Mesendoderm (in vitro differentiated cells): ENCODE results near the gene PPARG.

Experiments
- DNase-seq: peaks from one replicate; pipeline ENCODE4 v3.0.0; 2013
- H2AK5ac ChIP-seq: 2 replicates; pipeline ENCODE4 v1.6.1; 2013; ENCODE audit warnings: low read length, inconsistent platforms
- H2BK120ac ChIP-seq: 2 replicates; pipeline ENCODE4 v1.6.1; 2013; ENCODE audit warnings: low read depth, mild to moderate bottlenecking, low read length, moderate library complexity, mixed read lengths
- H2BK15ac ChIP-seq: replicated peaks from 2 replicates; pipeline ENCODE4 v1.6.1; 2013; ENCODE audit warnings: low read depth, mild to moderate bottlenecking, moderate library complexity
- H2BK5ac ChIP-seq: 2 replicates; pipeline ENCODE4 v1.6.1; 2013; ENCODE audit warnings: low read length, inconsistent platforms
- H3K18ac ChIP-seq: 2 replicates; pipeline ENCODE4 v1.6.1; 2013; ENCODE audit warnings: mild to moderate bottlenecking, low read length, mixed read lengths
- H3K23ac ChIP-seq: one replicate; pipeline ENCODE4 v1.6.1; 2013; ENCODE audit warnings: low read length
- H3K27ac ChIP-seq: 2 replicates; pipeline ENCODE4 v1.5.1; 2013; ENCODE audit warnings: low read depth, mild to moderate bottlenecking, inconsistent platforms, low read length, moderate library complexity
- H3K27me3 ChIP-seq: 2 replicates; pipeline ENCODE4 v1.6.1; 2013; ENCODE audit warnings: low read length, control low read depth, mild to moderate bottlenecking, inconsistent platforms; ENCODE audit not compliant: insufficient read depth, poor library complexity
- H3K36me3 ChIP-seq: 2 replicates; pipeline ENCODE4 v1.6.1; 2013; ENCODE audit warnings: low read length, inconsistent platforms; ENCODE audit not compliant: control insufficient read depth, insufficient read depth
- H3K4ac ChIP-seq: one replicate; pipeline ENCODE4 v1.6.1; 2013; ENCODE audit warnings: low read depth, mild to moderate bottlenecking, low read length, moderate library complexity
- H3K4me1 ChIP-seq: 2 replicates; pipeline ENCODE4 v1.6.1; 2013; ENCODE audit warnings: low read depth, low read length, inconsistent platforms; ENCODE audit not compliant: control insufficient read depth
- H3K4me2 ChIP-seq: 2 replicates; pipeline ENCODE4 v1.6.1; 2013; ENCODE audit warnings: low read length
- H3K4me3 ChIP-seq: 2 replicates; pipeline ENCODE4 v1.5.1; 2013; ENCODE audit warnings: mild to moderate bottlenecking, low read length
- H3K56ac ChIP-seq: one replicate; pipeline ENCODE4 v1.6.1; 2013; ENCODE audit warnings: low read length
- H3K79me1 ChIP-seq: 2 replicates; pipeline ENCODE4 v1.6.1; 2013; ENCODE audit warnings: low read length, inconsistent platforms
- H3K79me2 ChIP-seq: 2 replicates; pipeline ENCODE4 v1.6.1; 2013; ENCODE audit warnings: mild to moderate bottlenecking, low read length; ENCODE audit not compliant: control insufficient read depth, insufficient read depth
- H3K9ac ChIP-seq: 2 replicates; pipeline ENCODE4 v1.6.1; 2013; ENCODE audit warnings: low read length, inconsistent platforms
- H4K5ac ChIP-seq: one replicate; pipeline ENCODE4 v1.6.1; 2013; ENCODE audit warnings: low read length
- H4K8ac ChIP-seq: one replicate; pipeline ENCODE4 v1.6.1; 2013; ENCODE audit warnings: low read depth, mild to moderate bottlenecking, control low read depth, low read length, moderate library complexity
- WGBS: extraction: QIAGEN DNeasy Blood & Tissue Kit; methylation state at CpG from one replicate; pipeline ENCODE4 v1.1.7; 2013; ENCODE audit warnings: low lambda C conversion rate, missing lambda C conversion rate; ENCODE audit not compliant: insufficient coverage; ENCODE audit errors: extremely low coverage; 5-methylcytosine and 5-hydroxymethylcytosine counted together

The PPARG gene

DNA sequence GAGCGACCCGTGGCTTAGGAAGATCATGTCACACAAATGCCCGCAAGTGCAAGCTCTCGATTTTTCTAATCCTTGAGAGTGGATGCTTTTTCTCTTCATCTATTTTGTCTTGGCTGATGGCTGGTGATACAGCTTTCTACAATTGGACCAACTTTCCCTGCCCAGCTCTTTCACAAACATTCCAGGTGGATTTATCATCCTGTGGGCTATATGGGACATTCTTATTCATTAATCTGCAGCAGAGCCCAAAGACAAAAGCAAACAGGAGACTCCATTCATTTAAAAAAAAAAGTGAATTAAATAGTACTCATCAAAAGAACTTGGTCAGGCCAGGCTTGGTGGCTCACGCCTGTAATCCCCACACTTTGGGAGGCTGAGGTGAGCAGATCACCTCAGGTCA is 181.2 kb downstream of the PPARG start:
- H3K18ac ChIP-seq, result no peak overlapping the region
- no peak overlapping the region for H2BK5ac ChIP-seq
- H3K4ac ChIP-seq, result no peak overlapping the region
- H3K9ac ChIP-seq, result no peak overlapping the region
- H4K5ac ChIP-seq, result no peak overlapping the region
- WGBS, result no CpG with 5 or more reads among the region's 5 CpGs
- H4K8ac ChIP-seq, result no peak overlapping the region
- no peak overlapping the region for H3K4me3 ChIP-seq
- no peak for DNase-seq
- no peak overlapping the region for H3K23ac ChIP-seq
- H3K36me3 ChIP-seq, result no peaks in the 10 kb centered on the region
- no peak overlapping the region for H2AK5ac ChIP-seq
- H3K79me1 ChIP-seq, result no peaks in the 10 kb centered on the region
- H3K4me1 ChIP-seq, result no peaks in the 10 kb centered on the region
- no peak overlapping the region for H2BK120ac ChIP-seq
- no peaks in the 10 kb centered on the region for H3K79me2 ChIP-seq
- no peaks in the 10 kb centered on the region for H3K27me3 ChIP-seq
- no peak overlapping the region for H2BK15ac ChIP-seq
- H3K4me2 ChIP-seq, result no peak overlapping the region
- H3K56ac ChIP-seq, result no peak overlapping the region
- no peak overlapping the region for H3K27ac ChIP-seq

DNA sequence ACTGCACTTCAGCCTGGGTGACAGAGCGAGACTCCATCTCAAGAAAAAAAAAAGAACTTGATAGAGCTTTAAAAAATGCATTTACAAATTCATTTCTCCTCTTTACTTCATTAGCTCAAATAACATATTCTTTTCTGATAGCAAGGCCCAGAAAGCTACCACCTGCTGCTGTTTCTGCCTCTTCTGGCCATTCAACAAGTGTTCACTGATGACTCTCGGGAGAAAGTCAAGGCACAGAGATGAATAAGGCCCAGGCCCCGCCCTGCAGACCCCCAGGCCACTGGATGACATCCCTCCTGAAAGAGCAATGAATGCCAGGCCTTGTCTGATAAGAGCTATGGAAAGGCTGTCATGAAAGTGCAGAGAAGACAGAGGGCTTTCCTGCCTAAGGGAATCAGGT is 181.8 kb downstream of the PPARG start:
- Histone ChIP-seq H3K79me2 (no peaks in the 10 kb centered on the region), H2BK120ac (no peak overlapping the region), H3K56ac (no peak overlapping the region), H2BK15ac (no peak overlapping the region), H4K5ac (no peak overlapping the region), H3K4me3 (no peak overlapping the region), H3K27ac (no peak overlapping the region), H3K4me2 (no peak overlapping the region), H3K23ac (no peak overlapping the region), H2AK5ac (no peak overlapping the region), H3K79me1 (no peaks in the 10 kb centered on the region), H3K27me3 (no peaks in the 10 kb centered on the region), H3K18ac (no peak overlapping the region), H3K9ac (no peak overlapping the region), H2BK5ac (no peak overlapping the region), H3K36me3 (no peaks in the 10 kb centered on the region), H3K4ac (no peak overlapping the region), H4K8ac (no peak overlapping the region), H3K4me1 (no peaks in the 10 kb centered on the region)
- no peak for DNase-seq
- WGBS, result no CpG with 5 or more reads among the region's 3 CpGs

DNA sequence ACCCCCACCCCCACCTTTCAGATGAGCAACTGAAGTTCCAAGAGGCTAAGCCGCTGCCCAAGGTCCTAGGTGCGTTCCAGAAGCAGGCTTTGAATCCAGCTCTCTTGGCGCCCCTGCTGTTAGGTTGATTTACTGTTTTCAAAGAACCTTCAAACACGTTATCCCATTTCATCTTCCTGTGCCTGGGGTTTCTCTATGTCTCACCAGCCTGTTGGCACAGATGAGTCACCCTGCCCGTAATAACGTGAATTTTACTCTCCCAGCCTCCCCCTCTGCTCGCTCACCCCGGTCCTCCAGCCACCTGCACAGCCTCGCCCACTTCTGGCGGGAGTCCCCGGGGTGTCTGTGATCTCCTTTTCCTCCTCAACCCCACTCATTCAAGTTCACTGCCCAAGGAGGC is 182.4 kb downstream of the PPARG start:
- Histone ChIP-seq H3K56ac (no peak overlapping the region), H2AK5ac (no peak overlapping the region), H3K27me3 (no peaks in the 10 kb centered on the region), H2BK15ac (no peak overlapping the region), H3K23ac (no peak overlapping the region), H3K79me1 (no peaks in the 10 kb centered on the region), H3K9ac (no peak overlapping the region), H4K8ac (no peak overlapping the region), H2BK120ac (no peak overlapping the region), H2BK5ac (no peak overlapping the region), H3K4me2 (no peak overlapping the region), H3K79me2 (no peaks in the 10 kb centered on the region), H4K5ac (no peak overlapping the region), H3K4me1 (no peaks in the 10 kb centered on the region), H3K36me3 (no peaks in the 10 kb centered on the region), H3K4me3 (no peak overlapping the region), H3K27ac (no peak overlapping the region), H3K18ac (no peak overlapping the region), H3K4ac (no peak overlapping the region)
- no peak for DNase-seq
- WGBS, result no CpG with 5 or more reads among the region's 11 CpGs

DNA sequence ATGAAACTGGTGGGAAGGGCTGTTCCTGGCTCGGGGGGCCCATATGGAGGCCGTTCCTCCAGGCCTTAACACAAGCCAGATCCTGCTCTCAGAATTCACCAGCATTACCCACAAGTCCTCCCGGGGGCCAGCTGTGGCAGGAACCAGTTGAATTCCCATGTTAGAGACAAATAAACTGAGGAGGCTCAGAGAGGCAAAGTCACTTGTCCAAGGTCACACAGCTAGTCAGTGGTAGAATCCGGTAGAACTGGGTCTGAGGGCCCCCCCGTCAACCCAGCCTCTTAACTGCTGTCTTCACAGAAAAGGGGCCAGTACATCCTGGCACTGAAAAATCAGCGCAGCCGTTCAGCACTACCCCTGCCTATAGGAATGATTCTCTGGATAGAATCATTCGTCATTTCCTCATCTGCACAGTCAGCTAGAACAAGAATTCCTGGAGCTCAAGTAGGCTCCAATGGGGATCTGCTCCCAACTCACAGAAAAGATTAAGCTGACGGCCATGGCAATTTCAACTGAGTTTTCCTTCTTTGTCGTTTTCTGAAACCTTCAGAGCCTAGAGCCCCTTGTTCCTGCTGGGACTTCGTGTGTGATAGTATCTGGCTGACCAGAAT is 183.2 kb downstream of the PPARG start:
- WGBS, result no CpG with 5 or more reads among the region's 11 CpGs
- no peak overlapping the region for H3K27ac ChIP-seq
- H3K79me1 ChIP-seq, result no peaks in the 10 kb centered on the region
- no peak overlapping the region for H2AK5ac ChIP-seq
- H3K9ac ChIP-seq, result no peak overlapping the region
- H3K4me3 ChIP-seq, result no peak overlapping the region
- DNase-seq, result no peak
- no peak overlapping the region for H3K23ac ChIP-seq
- no peak overlapping the region for H3K56ac ChIP-seq
- H2BK15ac ChIP-seq, result no peak overlapping the region
- no peaks in the 10 kb centered on the region for H3K36me3 ChIP-seq
- no peak overlapping the region for H2BK5ac ChIP-seq
- H3K18ac ChIP-seq, result no peak overlapping the region
- H3K27me3 ChIP-seq, result no peaks in the 10 kb centered on the region
- no peak overlapping the region for H4K8ac ChIP-seq
- H3K4ac ChIP-seq, result no peak overlapping the region
- H3K79me2 ChIP-seq, result no peaks in the 10 kb centered on the region
- H3K4me2 ChIP-seq, result no peak overlapping the region
- H3K4me1 ChIP-seq, result no peaks in the 10 kb centered on the region
- no peak overlapping the region for H2BK120ac ChIP-seq
- peak overlapping the region; percentile 71 for H4K5ac ChIP-seq

DNA sequence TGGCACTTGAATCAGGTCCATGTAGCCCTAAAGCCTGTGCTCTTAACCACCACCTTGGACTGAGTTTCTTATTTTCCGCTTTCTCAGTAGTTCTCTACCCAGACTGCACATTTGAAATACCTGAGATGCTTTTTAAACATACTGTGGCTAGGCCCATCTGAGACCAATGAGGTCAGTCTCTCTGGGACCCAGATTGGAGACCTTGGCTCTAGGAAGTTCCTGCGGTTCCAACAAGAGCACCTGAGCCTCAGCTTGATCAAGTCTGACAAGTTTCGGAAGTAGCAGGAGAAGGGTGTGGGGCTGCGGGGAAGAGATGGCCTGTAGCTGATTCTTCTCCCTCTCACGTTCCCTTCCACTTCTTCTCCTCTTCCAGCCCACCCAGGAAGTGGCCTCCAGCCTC is 183.9 kb downstream of the PPARG start:
- no peak overlapping the region for H3K56ac ChIP-seq
- no peak overlapping the region for H3K18ac ChIP-seq
- H4K8ac ChIP-seq, result no peak overlapping the region
- H2BK15ac ChIP-seq, result no peak overlapping the region
- H3K9ac ChIP-seq, result no peak overlapping the region
- H2AK5ac ChIP-seq, result no peak overlapping the region
- no peak overlapping the region for H3K27ac ChIP-seq
- H3K23ac ChIP-seq, result no peak overlapping the region
- H3K4me2 ChIP-seq, result no peak overlapping the region
- no peak overlapping the region for H3K4me3 ChIP-seq
- H3K79me2 ChIP-seq, result no peaks in the 10 kb centered on the region
- H2BK120ac ChIP-seq, result no peak overlapping the region
- H4K5ac ChIP-seq, result no peak overlapping the region
- DNase-seq, result no peak
- no CpG with 5 or more reads among the region's 5 CpGs for WGBS
- H2BK5ac ChIP-seq, result no peak overlapping the region
- no peaks in the 10 kb centered on the region for H3K27me3 ChIP-seq
- no peaks in the 10 kb centered on the region for H3K79me1 ChIP-seq
- no peaks in the 10 kb centered on the region for H3K36me3 ChIP-seq
- no peak overlapping the region for H3K4ac ChIP-seq
- no peaks in the 10 kb centered on the region for H3K4me1 ChIP-seq

DNA sequence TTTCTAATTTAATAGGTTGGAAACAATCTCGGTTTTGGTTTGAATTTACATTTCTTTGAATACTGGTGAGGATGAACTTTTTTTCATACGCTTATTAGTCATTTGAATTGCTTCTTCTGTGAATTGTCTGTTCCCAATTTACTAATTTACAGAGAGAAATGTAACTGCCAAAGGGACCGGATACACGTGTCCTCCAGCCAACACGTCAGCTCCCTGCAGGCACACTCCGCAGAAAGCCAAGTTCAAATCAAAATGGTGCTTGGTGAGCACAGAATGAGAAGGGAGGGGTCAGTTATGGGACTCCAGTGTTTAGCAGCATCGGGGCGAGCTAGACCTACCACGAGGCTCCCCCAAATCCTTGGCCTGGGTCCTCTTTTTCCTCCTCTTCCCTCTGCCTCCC is 184.6 kb downstream of the PPARG start:
- H3K4me3 ChIP-seq, result no peak overlapping the region
- no CpG with 5 or more reads among the region's 9 CpGs for WGBS
- H2BK15ac ChIP-seq, result no peak overlapping the region

More for the DNA sequence above, 184.6 kb downstream of the PPARG start:
- no peak overlapping the region for H2BK120ac ChIP-seq
- H3K79me1 ChIP-seq, result no peaks in the 10 kb centered on the region
- no peak overlapping the region for H3K27ac ChIP-seq
- H3K4ac ChIP-seq, result no peak overlapping the region
- no peaks in the 10 kb centered on the region for H3K79me2 ChIP-seq
- H3K36me3 ChIP-seq, result no peaks in the 10 kb centered on the region
- H3K23ac ChIP-seq, result no peak overlapping the region
- H4K8ac ChIP-seq, result no peak overlapping the region
- no peaks in the 10 kb centered on the region for H3K4me1 ChIP-seq
- H3K9ac ChIP-seq, result no peak overlapping the region
- no peak overlapping the region for H3K4me2 ChIP-seq
- no peak overlapping the region for H4K5ac ChIP-seq
- DNase-seq, result no peak
- H3K18ac ChIP-seq, result no peak overlapping the region
- H2BK5ac ChIP-seq, result no peak overlapping the region
- no peaks in the 10 kb centered on the region for H3K27me3 ChIP-seq
- no peak overlapping the region for H2AK5ac ChIP-seq
- H3K56ac ChIP-seq, result no peak overlapping the region
